ENCODE data around the gene SAMSN1.

Gene SAMSN1

GRCh38 chr21:14483296-14483695 lies 62.8 kb downstream of the SAMSN1 start:
- no peak for DNase-seq

- DNase-seq: no peak
Observed at GRCh38 chr21:14482165-14482564, 64.0 kb downstream of the SAMSN1 start.

GRCh38 chr21:14480411-14481031 lies 65.6 kb downstream of the SAMSN1 start:
- DNase-seq: no peak

GRCh38 chr21:14479241-14479786 lies 66.8 kb downstream of the SAMSN1 start:
- DNase-seq: no peak

- DNase-seq: no peak
Observed at GRCh38 chr21:14477841-14478240, 68.3 kb downstream of the SAMSN1 start.

GRCh38 chr21:14477133-14477532 lies 69.0 kb downstream of the SAMSN1 start:
- no peak for DNase-seq

GRCh38 chr21:14474995-14475394 lies 71.1 kb downstream of the SAMSN1 start:
- no peak for DNase-seq

GRCh38 chr21:14469641-14470040 lies 76.5 kb downstream of the SAMSN1 start:
- DNase-seq: no peak

GRCh38 chr21:14466715-14467114 lies 79.4 kb downstream of the SAMSN1 start:
- no peak for DNase-seq

GRCh38 chr21:14457762-14458161 lies 88.4 kb downstream of the SAMSN1 start:
- no peak for DNase-seq

- DNase-seq: no peak
Observed at GRCh38 chr21:14456911-14457310, 89.2 kb downstream of the SAMSN1 start.

- DNase-seq: no peak
Observed at GRCh38 chr21:14454016-14455009, 91.8 kb downstream of the SAMSN1 start.

GRCh38 chr21:14453339-14454015 lies 92.6 kb downstream of the SAMSN1 start:
- peak; percentile 1 for DNase-seq

GRCh38 chr21:14452727-14453241 lies 93.3 kb downstream of the SAMSN1 start:
- DNase-seq: no peak

- no peak for DNase-seq
Observed at GRCh38 chr21:14452031-14452726, 93.9 kb downstream of the SAMSN1 start.

GRCh38 chr21:14451546-14451945 lies 94.6 kb downstream of the SAMSN1 start:
- no peak for DNase-seq

- DNase-seq: no peak
Observed at GRCh38 chr21:14448784-14449183, 97.3 kb downstream of the SAMSN1 start.

- no peak for DNase-seq
Observed at GRCh38 chr21:14438211-14438610, 107.9 kb downstream of the SAMSN1 start.

- no peak for DNase-seq
Observed at GRCh38 chr21:14435423-14435822, 110.7 kb downstream of the SAMSN1 start.
